B cell (primary cell): ENCODE results near the gene TTC21B. TPM values are rescaled to one million over a fixed set of nuclear protein-coding genes. Genes with fewer than 3 reads are reported as not detected.

Source experiments
- ATAC-seq: fragments of 200-7000 bp; cut with Tn5 transposase; one replicate; pipeline ENCODE4 v1.10.0; 2021; ENCODE audit warnings: low read depth, mild to moderate bottlenecking, moderate number of reproducible peaks, moderate library complexity
- CTCF ChIA-PET: fragments of 350-600 bp; sonication (Branson Sonifier 250); formaldehyde crosslinking; loops from one replicate; lab custom pipeline; 2021; ENCODE audit warnings: antibody characterized with exemption, inconsistent platforms; lab: Charles Lee
- POLR2A ChIA-PET: fragments of 350-600 bp; sonication (Branson Sonifier 250); formaldehyde crosslinking; loops from one replicate; lab custom pipeline; 2021; ENCODE audit warnings: antibody characterized with exemption; lab: Charles Lee
- DNase-seq: peaks from one replicate; pipeline ENCODE4 v3.0.0; 2013
- H2AFZ ChIP-seq: 2 replicates; pipeline ENCODE4 v1.6.1; 2012; ENCODE audit warnings: mild to moderate bottlenecking, low read depth, low read length; ENCODE audit not compliant: insufficient read depth, poor library complexity, severe bottlenecking
- H3K27ac ChIP-seq, 2 donors: 1 replicate in 1 of 2; 2 replicates in 1 of 2; pipeline ENCODE4 v1.5.1; 2012 to 2013; ENCODE audit warnings: low read length in 2 of 2, mild to moderate bottlenecking in 2 of 2, moderate library complexity in 1 of 2
- H3K27me3 ChIP-seq, 4 experiments: fragments of 200-600 bp in 1 of 4; sonication (generic) in 1 of 4; replicated peaks in 1 of 4; 1 replicate in 2 of 4; 2 replicates in 2 of 4; pipeline versions ENCODE4 v1.6.1 to v1.7.0; 2013 to 2016; ENCODE audit warnings: low read length in 3 of 4, mild to moderate bottlenecking in 2 of 4, mixed read lengths in 1 of 4, moderate library complexity in 1 of 4; ENCODE audit not compliant: insufficient read depth in 4 of 4, control insufficient read depth in 3 of 4; ENCODE audit errors: control extremely low read depth in 1 of 4
- H3K36me3 ChIP-seq, 2 experiments: replicated peaks in 1 of 2; 1 replicate in 1 of 2; 2 replicates in 1 of 2; pipeline versions ENCODE4 v1.6.1 to v1.7.1; 2013; ENCODE audit warnings: low read length in 1 of 2; ENCODE audit not compliant: insufficient read depth in 2 of 2, control insufficient read depth in 1 of 2; ENCODE audit errors: control extremely low read depth in 1 of 2, extremely low read depth in 1 of 2
- H3K4me1 ChIP-seq, 2 donors: fragments of 200-600 bp in 1 of 2; sonication (generic) in 1 of 2; 1 replicate in 1 of 2; 2 replicates in 1 of 2; pipeline versions ENCODE4 v1.5.1 to v1.6.1; 2013 to 2017; ENCODE audit warnings: low read length in 2 of 2; ENCODE audit not compliant: control insufficient read depth in 2 of 2, insufficient read depth in 2 of 2
- H3K4me2 ChIP-seq: replicated peaks from 2 replicates; pipeline ENCODE3; 2012; ENCODE audit warnings: mild to moderate bottlenecking, low read depth, low read length; ENCODE audit not compliant: poor library complexity, severe bottlenecking
- H3K4me3 ChIP-seq, 5 experiments: fragments of 200-600 bp in 1 of 5; sonication (generic) in 1 of 5; 1 replicate in 3 of 5; 2 replicates in 2 of 5; pipeline versions ENCODE4 v1.5.1 to v1.7.0; 2011 to 2016; ENCODE audit warnings: low read length in 4 of 5, mild to moderate bottlenecking in 4 of 5, low read depth in 2 of 5, control low read depth in 1 of 5, moderate library complexity in 1 of 5; ENCODE audit not compliant: insufficient read depth in 1 of 5; ENCODE audit errors: control extremely low read depth in 1 of 5, extremely low read depth in 1 of 5
- H3K79me2 ChIP-seq: fragments of 200-600 bp; sonication (generic); one replicate; pipeline ENCODE4 v1.6.0; 2016; ENCODE audit warnings: low read length; ENCODE audit not compliant: control insufficient read depth, insufficient read depth
- H3K9ac ChIP-seq: fragments of 200-600 bp; sonication (generic); 2 replicates; pipeline ENCODE4 v1.6.1; 2017; ENCODE audit warnings: mild to moderate bottlenecking, low read length, moderate library complexity
- H3K9me3 ChIP-seq, 3 donors: one replicate each; pipeline versions ENCODE4 v1.6.1 to v1.7.1; 2013; ENCODE audit warnings: low read length in 2 of 3; ENCODE audit not compliant: control insufficient read depth in 2 of 3, insufficient read depth in 1 of 3; ENCODE audit errors: control extremely low read depth in 1 of 3
- H4K20me1 ChIP-seq: 2 replicates; pipeline ENCODE4 v1.6.0; 2012; ENCODE audit warnings: mild to moderate bottlenecking, low read length; ENCODE audit not compliant: insufficient read depth, control insufficient read depth, poor library complexity, severe bottlenecking
- H3K27ac Mint-ChIP-seq: one replicate; pipeline ENCODE4 v1.8.0; 2021; ENCODE audit warnings: mixed read lengths
- H3K27me3 Mint-ChIP-seq: one replicate; pipeline ENCODE4 v1.8.0; 2021; ENCODE audit warnings: mixed read lengths
- H3K4me1 Mint-ChIP-seq: one replicate; pipeline ENCODE4 v1.8.0; 2021; ENCODE audit warnings: mixed read lengths
- H3K4me3 Mint-ChIP-seq: one replicate; pipeline ENCODE4 v1.8.0; 2021; ENCODE audit warnings: mixed read lengths
- H3K9me3 Mint-ChIP-seq: one replicate; pipeline ENCODE4 v1.8.0; 2022; ENCODE audit warnings: mixed read lengths; ENCODE audit not compliant: insufficient read depth
- CTCF ChIP-seq: fragments of 200-600 bp; IDR thresholded peaks from one replicate; pipeline ENCODE4 v1.8.0; 2022; ENCODE audit warnings: antibody characterized with exemption, mild to moderate bottlenecking
- EZH2 ChIP-seq: IDR thresholded peaks from 2 replicates; pipeline ENCODE4 v1.6.1; 2012; ENCODE audit warnings: borderline replicate concordance, low read depth, mild to moderate bottlenecking, moderate library complexity, low read length; ENCODE audit not compliant: insufficient read depth, poor library complexity, severe bottlenecking
- WGBS: methylation state at CpG from one replicate; pipeline ENCODE4 v1.1.5; 2013; ENCODE audit warnings: missing lambda C conversion rate; ENCODE audit not compliant: insufficient coverage; 5-methylcytosine and 5-hydroxymethylcytosine counted together
- intact Hi-C: fragments of 100-400 bp; cut with micrococcal nuclease; formaldehyde crosslinking; loops from one replicate; pipeline ENCODE4 v1.10.0; 2022
- polyA plus RNA-seq: library from polyadenylated mRNA; depleted of rRNA; stranded (reverse); fragments of >200 nt; gene quantifications from 2 replicates; pipeline ENCODE4 v1.2.3, GENCODE V29; 2012
- total RNA-seq, 2 donors: library from RNA; stranded (reverse); fragments of 120-200 nt in 1 of 2; gene quantifications; 1 replicate in 1 of 2; 2 replicates in 1 of 2; pipeline versions ENCODE4 v1.2.3 to v1.2.4, GENCODE V29; 2013 to 2022

Gene TTC21B
- total and polyA plus RNA-seq, 2 donors (not counting 1 experiment from before 2014, with no cell fraction given) = 11.5 to 41.5 TPM

DNA sequence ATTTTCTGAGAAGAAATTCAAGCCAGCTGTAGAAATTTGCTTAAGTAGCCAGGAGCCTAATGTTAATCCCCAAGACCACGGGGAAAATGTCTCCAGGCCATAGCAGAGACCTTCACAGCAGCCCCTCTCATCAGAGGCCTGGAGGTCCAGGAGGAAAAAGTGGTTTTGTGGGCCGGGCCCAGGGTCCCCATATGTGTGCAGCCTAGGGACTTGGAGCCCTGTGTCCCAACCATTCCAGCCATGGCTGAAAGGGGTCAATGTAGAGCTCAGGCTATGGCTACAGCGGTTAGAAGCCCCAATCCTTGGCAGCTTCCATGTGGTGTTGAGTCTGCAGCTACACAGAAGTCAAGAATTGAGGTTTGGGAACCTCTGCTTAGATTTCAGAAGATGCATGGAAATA is 14.2 kb upstream of the TTC21B start:
- no peak overlapping the region for H3K27ac Mint-ChIP-seq

GRCh38 chr2:165961818-165962217 is 8.2 kb upstream of the TTC21B start:
- H3K27ac ChIP-seq = no peak overlapping the region
- Mint-ChIP-seq H3K27ac (no peak overlapping the region), H3K4me3 (no peak overlapping the region), H3K9me3 (no peaks in the 10 kb centered on the region), H3K27me3 (no peaks in the 10 kb centered on the region), H3K4me1 (no peaks in the 10 kb centered on the region)
- H2AFZ ChIP-seq = no peak overlapping the region
- ATAC-seq (no peak), DNase-seq (no peak)
- intact Hi-C loops = no loop called here
- no peaks in the 10 kb centered on the region for H3K79me2 ChIP-seq
- no peaks in the 10 kb centered on the region for H3K9me3 ChIP-seq
- no peaks in the 10 kb centered on the region for H3K4me1 ChIP-seq
- no peaks in the 10 kb centered on the region for H4K20me1 ChIP-seq
- no peaks in the 10 kb centered on the region for H3K27me3 ChIP-seq
- ChIA-PET CTCF (no interaction called here), POLR2A (no interaction called here)
- H3K4me2 ChIP-seq = no peak overlapping the region
- no peak overlapping the region for H3K4me3 ChIP-seq
- TF ChIP-seq CTCF = no peak
- TF ChIP-seq EZH2 = no peak
- no CpG with 5 or more reads among the region's 4 CpGs for WGBS
- H3K36me3 ChIP-seq = no peaks in the 10 kb centered on the region
- no peak overlapping the region for H3K9ac ChIP-seq

More for the DNA sequence above, 14.2 kb upstream of the TTC21B start:
- no peak for TF ChIP-seq EZH2
- no peak for TF ChIP-seq CTCF
- Histone ChIP-seq H3K9ac (no peak overlapping the region), H2AFZ (no peak overlapping the region), H3K9me3 (peaks cover 0 to 6% (median 0%) of the 10 kb centered on the region in 3 donors), H3K36me3 (no peaks in the 10 kb centered on the region), H3K27me3 (peaks cover 0 to 3% (median 0%) of the 10 kb centered on the region in 4 experiments), H4K20me1 (no peaks in the 10 kb centered on the region), H3K27ac (no peak overlapping the region), H3K79me2 (no peaks in the 10 kb centered on the region), H3K4me1 (no peaks in the 10 kb centered on the region), H3K4me3 (no peak overlapping the region), H3K4me2 (no peak overlapping the region)
- CTCF ChIA-PET = no interaction called here
- DNase-seq (no peak), ATAC-seq (no peak)
- Mint-ChIP-seq H3K4me3 (no peak overlapping the region), H3K9me3 (no peaks in the 10 kb centered on the region), H3K4me1 (no peaks in the 10 kb centered on the region), H3K27me3 (peaks cover 24% of the 10 kb centered on the region)
- 85% methylated on average over 2 of the region's 3 CpGs for WGBS
- POLR2A ChIA-PET = no interaction called here
- intact Hi-C loops = no loop called here
